Nephron progenitor cell (in vitro differentiated cells): Measurements from ENCODE around the gene ENO2.

ENCODE experiments used
- DNase-seq: peaks from one replicate; pipeline ENCODE4 v3.0.0; 2021
- H3K27ac Mint-ChIP-seq: 2 replicates; pipeline ENCODE4 v1.8.0; 2021; ENCODE audit warnings: mild to moderate bottlenecking, moderate library complexity, mixed read lengths
- H3K27me3 Mint-ChIP-seq: 2 replicates; pipeline ENCODE4 v1.8.0; 2021; ENCODE audit warnings: mild to moderate bottlenecking, low read depth, mixed read lengths; ENCODE audit not compliant: poor library complexity
- H3K36me3 Mint-ChIP-seq: 2 replicates; pipeline ENCODE4 v1.8.0; 2021; ENCODE audit warnings: low read depth, mixed read lengths
- H3K4me1 Mint-ChIP-seq: 2 replicates; pipeline ENCODE4 v1.8.0; 2021; ENCODE audit warnings: mixed read lengths
- H3K4me3 Mint-ChIP-seq: 2 replicates; pipeline ENCODE4 v1.8.0; 2021; ENCODE audit warnings: mild to moderate bottlenecking, moderate library complexity, mixed read lengths
- H3K9me3 Mint-ChIP-seq: 2 replicates; pipeline ENCODE4 v1.8.0; 2021; ENCODE audit warnings: mild to moderate bottlenecking, moderate library complexity, mixed read lengths
- CTCF ChIP-seq: fragments of 200-600 bp; sonication (generic); IDR thresholded peaks from 2 replicates; pipeline ENCODE4 v1.5.0; 2021; ENCODE audit warnings: antibody characterized with exemption

ENO2 gene

GRCh38 chr12:6925540-6926279 lies 11.3 kb downstream of the ENO2 start:
- Mint-ChIP-seq H3K4me1 (peaks cover 83% of the 10 kb centered on the region), H3K9me3 (no peaks in the 10 kb centered on the region), H3K27me3 (no peaks in the 10 kb centered on the region), H3K36me3 (peaks cover 10% of the 10 kb centered on the region), H3K4me3 (peak overlapping the region; percentile 89), H3K27ac (peak overlapping the region; percentile 99)
- peak; percentile 47 for DNase-seq
- no peak for TF ChIP-seq CTCF

GRCh38 chr12:6927379-6928021 lies 13.1 kb downstream of the ENO2 start, which contains the start of gene ATN1:
TSS of gene ATN1 (plus strand) at chr12:6927959. CDS start at chr12:6934002, 6,043 bp downstream.
- Mint-ChIP-seq H3K36me3 (peaks cover 14% of the 10 kb centered on the region), H3K9me3 (no peaks in the 10 kb centered on the region), H3K27ac (peak within 1 kb of the TSS; percentile 99), H3K4me1 (peaks cover 85% of the 10 kb centered on the region), H3K27me3 (no peaks in the 10 kb centered on the region), H3K4me3 (peak within 1 kb of the TSS; percentile 100)
- DNase-seq: peak; percentile 81
- no peak for TF ChIP-seq CTCF

- DNase-seq: no peak
- Mint-ChIP-seq H3K4me3 (peak overlapping the region; percentile 100), H3K27me3 (no peaks in the 10 kb centered on the region), H3K36me3 (peaks cover 20% of the 10 kb centered on the region), H3K9me3 (no peaks in the 10 kb centered on the region), H3K4me1 (peaks cover 84% of the 10 kb centered on the region), H3K27ac (peak overlapping the region; percentile 99)
- TF ChIP-seq CTCF: no peak
These were observed 13.8 kb downstream of the ENO2 start for GRCh38 chr12:6928022-6928702.

GRCh38 chr12:6928703-6929407 lies 14.5 kb downstream of the ENO2 start:
- Mint-ChIP-seq H3K4me1 (peaks cover 80% of the 10 kb centered on the region), H3K36me3 (peaks cover 23% of the 10 kb centered on the region), H3K4me3 (peak overlapping the region; percentile 100), H3K27me3 (no peaks in the 10 kb centered on the region), H3K27ac (peak overlapping the region; percentile 99), H3K9me3 (no peaks in the 10 kb centered on the region)
- DNase-seq: no peak
- no peak for TF ChIP-seq CTCF

GRCh38 chr12:6929466-6930452 lies 15.4 kb downstream of the ENO2 start:
- peaks cover 32% of the 10 kb centered on the region for H3K36me3 Mint-ChIP-seq
- no peaks in the 10 kb centered on the region for H3K27me3 Mint-ChIP-seq
- peak overlapping the region; percentile 100 for H3K4me3 Mint-ChIP-seq
- TF ChIP-seq CTCF: no peak
- H3K4me1 Mint-ChIP-seq: peaks cover 73% of the 10 kb centered on the region
- H3K9me3 Mint-ChIP-seq: no peaks in the 10 kb centered on the region
- H3K27ac Mint-ChIP-seq: peak overlapping the region; percentile 69
- no peak for DNase-seq
